ENCODE data around the gene KRTAP5-1.
"Not testable (repeated sequence)": the region's sequence is repeated elsewhere in the genome, so short reads cannot be mapped to it uniquely, and the experiment has no call there.

Gene KRTAP5-1

GRCh38 chr11:1584661-1585370 lies at the start of gene KRTAP5-1:
TSS of gene KRTAP5-1 (minus strand) at chr11:1585283. CDS start at chr11:1585249, 34 bp downstream.
- H3K4me1 ChIP-seq (ENCODE audit: insufficient read depth, low read length); H3K27ac ChIP-seq (ENCODE audit: low read length); H3K9ac ChIP-seq (ENCODE audit: low read depth, low read length); H3K36me3 ChIP-seq (ENCODE audit: insufficient read depth, low read depth, low read length); H3K4me3 ChIP-seq (ENCODE audit: low read length); H3K27me3 ChIP-seq (ENCODE audit: insufficient read depth, low read length); H3K9me3 ChIP-seq (ENCODE audit: insufficient read depth, low read depth, low read length): not testable (repeated sequence)

- Histone ChIP-seq H3K27ac (ENCODE audit: low read length) (no peak overlapping the region), H3K9ac (ENCODE audit: low read depth, low read length) (no peak overlapping the region), H3K4me1 (ENCODE audit: insufficient read depth, low read length) (no peaks in the 10 kb centered on the region), H3K27me3 (ENCODE audit: insufficient read depth, low read length) (peaks cover 22% of the 10 kb centered on the region), H3K36me3 (ENCODE audit: insufficient read depth, low read depth, low read length) (no peaks in the 10 kb centered on the region), H3K4me3 (ENCODE audit: low read length) (no peak overlapping the region), H3K9me3 (ENCODE audit: insufficient read depth, low read depth, low read length) (no peaks in the 10 kb centered on the region)
These were observed 48.8 kb upstream of the KRTAP5-1 start for GRCh38 chr11:1633864-1634263.

GRCh38 chr11:1632053-1632714 lies 47.1 kb upstream of the KRTAP5-1 start:
- Histone ChIP-seq H3K9ac (ENCODE audit: low read depth, low read length) (no peak overlapping the region), H3K4me1 (ENCODE audit: insufficient read depth, low read length) (no peaks in the 10 kb centered on the region), H3K27me3 (ENCODE audit: insufficient read depth, low read length) (peaks cover 36% of the 10 kb centered on the region), H3K27ac (ENCODE audit: low read length) (no peak overlapping the region), H3K36me3 (ENCODE audit: insufficient read depth, low read depth, low read length) (no peaks in the 10 kb centered on the region), H3K4me3 (ENCODE audit: low read length) (no peak overlapping the region), H3K9me3 (ENCODE audit: insufficient read depth, low read depth, low read length) (no peaks in the 10 kb centered on the region)

GRCh38 chr11:1631066-1631568 lies 46.0 kb upstream of the KRTAP5-1 start:
- no peaks in the 10 kb centered on the region for H3K36me3 ChIP-seq (ENCODE audit: insufficient read depth, low read depth, low read length)
- H3K4me1 ChIP-seq (ENCODE audit: insufficient read depth, low read length) = no peaks in the 10 kb centered on the region
- peaks cover 37% of the 10 kb centered on the region for H3K27me3 ChIP-seq (ENCODE audit: insufficient read depth, low read length)
- H3K4me3 ChIP-seq (ENCODE audit: low read length) = no peak overlapping the region
- H3K9ac ChIP-seq (ENCODE audit: low read depth, low read length) = no peak overlapping the region
- no peak overlapping the region for H3K27ac ChIP-seq (ENCODE audit: low read length)
- no peaks in the 10 kb centered on the region for H3K9me3 ChIP-seq (ENCODE audit: insufficient read depth, low read depth, low read length)

GRCh38 chr11:1630271-1630670 lies 45.2 kb upstream of the KRTAP5-1 start:
- Histone ChIP-seq H3K27ac (ENCODE audit: low read length) (no peak overlapping the region), H3K9me3 (ENCODE audit: insufficient read depth, low read depth, low read length) (no peaks in the 10 kb centered on the region), H3K4me3 (ENCODE audit: low read length) (no peak overlapping the region), H3K9ac (ENCODE audit: low read depth, low read length) (no peak overlapping the region), H3K27me3 (ENCODE audit: insufficient read depth, low read length) (peaks cover 37% of the 10 kb centered on the region), H3K4me1 (ENCODE audit: insufficient read depth, low read length) (no peaks in the 10 kb centered on the region), H3K36me3 (ENCODE audit: insufficient read depth, low read depth, low read length) (no peaks in the 10 kb centered on the region)

GRCh38 chr11:1629326-1630185 lies 44.5 kb upstream of the KRTAP5-1 start, which contains the start of gene KRTAP5-5:
TSS of gene KRTAP5-5 (plus strand) at chr11:1629775. CDS start at chr11:1629841, 66 bp downstream.
- Histone ChIP-seq H3K4me1 (ENCODE audit: insufficient read depth, low read length) (no peaks in the 10 kb centered on the region), H3K27me3 (ENCODE audit: insufficient read depth, low read length) (peaks cover 37% of the 10 kb centered on the region), H3K9me3 (ENCODE audit: insufficient read depth, low read depth, low read length) (no peaks in the 10 kb centered on the region), H3K36me3 (ENCODE audit: insufficient read depth, low read depth, low read length) (no peaks in the 10 kb centered on the region), H3K27ac (ENCODE audit: low read length) (no peak within 1 kb of the TSS), H3K4me3 (ENCODE audit: low read length) (no peak within 1 kb of the TSS; the same call in 1 of the 2 replicates), H3K9ac (ENCODE audit: low read depth, low read length) (no peak within 1 kb of the TSS)

- no peak overlapping the region for H3K9ac ChIP-seq (ENCODE audit: low read depth, low read length)
- peaks cover 37% of the 10 kb centered on the region for H3K27me3 ChIP-seq (ENCODE audit: insufficient read depth, low read length)
- H3K36me3 ChIP-seq (ENCODE audit: insufficient read depth, low read depth, low read length) = no peaks in the 10 kb centered on the region
- no peak overlapping the region; the same call in 1 of the 2 replicates for H3K4me3 ChIP-seq (ENCODE audit: low read length)
- no peaks in the 10 kb centered on the region for H3K9me3 ChIP-seq (ENCODE audit: insufficient read depth, low read depth, low read length)
- H3K27ac ChIP-seq (ENCODE audit: low read length) = no peak overlapping the region
- H3K4me1 ChIP-seq (ENCODE audit: insufficient read depth, low read length) = no peaks in the 10 kb centered on the region
These were observed 43.6 kb upstream of the KRTAP5-1 start for GRCh38 chr11:1628506-1629325.

GRCh38 chr11:1625541-1625940 lies 40.5 kb upstream of the KRTAP5-1 start:
- peaks cover 23% of the 10 kb centered on the region for H3K27me3 ChIP-seq (ENCODE audit: insufficient read depth, low read length)
- H3K36me3 ChIP-seq (ENCODE audit: insufficient read depth, low read depth, low read length) = no peaks in the 10 kb centered on the region
- H3K9me3 ChIP-seq (ENCODE audit: insufficient read depth, low read depth, low read length) = no peaks in the 10 kb centered on the region

GRCh38 chr11:1624621-1625020 lies 39.5 kb upstream of the KRTAP5-1 start:
- no peaks in the 10 kb centered on the region for H3K9me3 ChIP-seq (ENCODE audit: insufficient read depth, low read depth, low read length)
- H3K9ac ChIP-seq (ENCODE audit: low read depth, low read length) = no peak overlapping the region
- no peak overlapping the region for H3K4me3 ChIP-seq (ENCODE audit: low read length)
- no peaks in the 10 kb centered on the region for H3K36me3 ChIP-seq (ENCODE audit: insufficient read depth, low read depth, low read length)
- H3K27ac ChIP-seq (ENCODE audit: low read length) = no peak overlapping the region
- H3K27me3 ChIP-seq (ENCODE audit: insufficient read depth, low read length) = peaks cover 22% of the 10 kb centered on the region
- H3K4me1 ChIP-seq (ENCODE audit: insufficient read depth, low read length) = no peaks in the 10 kb centered on the region

More at GRCh38 chr11:1625541-1625940, 40.5 kb upstream of the KRTAP5-1 start:
- Histone ChIP-seq H3K4me3 (ENCODE audit: low read length) (no peak overlapping the region), H3K9ac (ENCODE audit: low read depth, low read length) (no peak overlapping the region), H3K4me1 (ENCODE audit: insufficient read depth, low read length) (no peaks in the 10 kb centered on the region), H3K27ac (ENCODE audit: low read length) (no peak overlapping the region)

GRCh38 chr11:1623716-1624115 lies 38.6 kb upstream of the KRTAP5-1 start:
- no peaks in the 10 kb centered on the region for H3K4me1 ChIP-seq (ENCODE audit: insufficient read depth, low read length)
- no peak overlapping the region for H3K27ac ChIP-seq (ENCODE audit: low read length)
- no peak overlapping the region for H3K4me3 ChIP-seq (ENCODE audit: low read length)
- peaks cover 13% of the 10 kb centered on the region for H3K27me3 ChIP-seq (ENCODE audit: insufficient read depth, low read length)
- H3K9me3 ChIP-seq (ENCODE audit: insufficient read depth, low read depth, low read length) = no peaks in the 10 kb centered on the region
- no peaks in the 10 kb centered on the region for H3K36me3 ChIP-seq (ENCODE audit: insufficient read depth, low read depth, low read length)
- H3K9ac ChIP-seq (ENCODE audit: low read depth, low read length) = no peak overlapping the region

GRCh38 chr11:1622086-1622485 lies 37.0 kb upstream of the KRTAP5-1 start, which contains the start of gene KRTAP5-4:
TSS of gene KRTAP5-4 (minus strand) at chr11:1622138. CDS start at chr11:1622093, 45 bp downstream.
- H3K9ac ChIP-seq (ENCODE audit: low read depth, low read length) = no peak within 1 kb of the TSS
- H3K27me3 ChIP-seq (ENCODE audit: insufficient read depth, low read length) = no peaks in the 10 kb centered on the region; the same call in 1 of the 2 replicates
- no peaks in the 10 kb centered on the region for H3K9me3 ChIP-seq (ENCODE audit: insufficient read depth, low read depth, low read length)
- H3K4me3 ChIP-seq (ENCODE audit: low read length) = no peak within 1 kb of the TSS
- no peaks in the 10 kb centered on the region for H3K4me1 ChIP-seq (ENCODE audit: insufficient read depth, low read length)
- no peak within 1 kb of the TSS for H3K27ac ChIP-seq (ENCODE audit: low read length)
- H3K36me3 ChIP-seq (ENCODE audit: insufficient read depth, low read depth, low read length) = no peaks in the 10 kb centered on the region
